Measurements from ENCODE around the gene APOBEC3C.
"Not testable (repeated sequence)": the region's sequence is repeated elsewhere in the genome, so short reads cannot be mapped to it uniquely, and the experiment has no call there.

The APOBEC3C gene

DNA sequence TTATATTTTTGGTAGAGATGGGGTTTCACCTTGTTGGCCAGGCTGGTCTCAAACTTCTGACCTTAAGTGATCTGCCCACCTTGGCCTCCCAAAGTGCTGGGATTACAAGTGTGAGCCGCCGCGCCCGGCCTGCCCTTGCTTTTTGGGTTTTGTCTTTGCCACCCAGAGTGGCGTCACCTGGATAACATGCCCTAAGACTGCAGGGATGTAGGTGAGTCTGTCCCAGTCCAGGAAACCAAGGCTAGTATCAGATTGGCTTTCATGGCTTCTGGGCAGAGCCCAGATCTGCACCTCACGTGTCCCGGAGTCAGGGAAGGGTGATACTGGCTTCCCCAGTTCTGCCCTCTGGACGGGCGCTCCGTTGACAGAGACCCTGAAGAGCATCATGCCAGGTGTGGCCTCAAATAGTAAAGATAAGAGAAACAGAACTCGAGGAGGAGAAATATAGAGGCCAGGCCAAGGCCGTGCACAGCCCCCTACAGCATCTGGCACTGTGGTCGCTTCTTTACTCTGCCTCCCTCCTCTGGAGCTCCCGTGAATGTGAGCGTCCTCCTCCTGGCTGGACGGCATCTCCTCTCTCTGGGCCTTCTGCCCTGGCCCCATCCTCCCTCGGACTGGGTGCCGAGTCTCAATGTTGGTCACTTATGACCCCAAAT lies 39.8 kb upstream of the APOBEC3C start:
- Histone ChIP-seq H3K4me3 (no peak overlapping the region), H3K27me3 (ENCODE audit: low read depth) (peaks cover 18% of the 10 kb centered on the region), H3K36me3 (replicated peaks) (no peaks in the 10 kb centered on the region), H3K9me3 (no peaks in the 10 kb centered on the region), H3K4me1 (no peaks in the 10 kb centered on the region)
- in situ Hi-C loops (cut with MboI; ENCODE audit: low sequenced_read_pairs): no loop called here
- DNase-seq (ENCODE audit: low spot score in 2 of 2): no peak

GRCh38 chr22:38974826-38975175 lies 39.3 kb upstream of the APOBEC3C start:
- no peak overlapping the region for H3K4me3 ChIP-seq
- no peak for DNase-seq (ENCODE audit: low spot score in 2 of 2)
- H3K4me1 ChIP-seq: no peaks in the 10 kb centered on the region
- no peaks in the 10 kb centered on the region for H3K36me3 ChIP-seq (replicated peaks)
- in situ Hi-C loops (cut with MboI; ENCODE audit: low sequenced_read_pairs): no loop called here
- peaks cover 18% of the 10 kb centered on the region for H3K27me3 ChIP-seq (ENCODE audit: low read depth)
- H3K9me3 ChIP-seq: no peaks in the 10 kb centered on the region

GRCh38 chr22:38977289-38977688 lies 36.8 kb upstream of the APOBEC3C start:
- DNase-seq (ENCODE audit: low spot score in 2 of 2); H3K27me3 ChIP-seq (ENCODE audit: low read depth); H3K9me3 ChIP-seq; in situ Hi-C loops (cut with MboI; ENCODE audit: low sequenced_read_pairs); H3K4me3 ChIP-seq; H3K36me3 ChIP-seq (replicated peaks); H3K4me1 ChIP-seq: not testable (repeated sequence)

DNA sequence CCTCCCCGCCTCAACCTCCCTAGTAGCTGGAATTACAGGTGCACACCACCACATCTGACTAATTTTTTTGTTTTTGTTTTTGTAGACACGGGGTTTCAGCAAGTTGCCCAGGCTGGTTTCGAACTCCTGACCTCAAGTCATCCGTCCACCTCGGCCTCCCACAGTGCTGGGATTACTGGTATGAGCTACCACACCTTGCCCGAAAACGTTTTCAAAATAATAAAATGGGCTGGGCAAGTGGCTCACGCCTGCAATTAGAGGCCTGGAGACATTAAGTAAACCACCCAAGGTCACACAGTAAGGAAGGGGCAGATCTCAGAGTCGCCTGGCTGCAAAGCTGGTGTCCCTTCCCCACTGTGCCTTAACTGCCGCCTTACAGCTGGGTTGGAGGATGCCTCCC lies 33.5 kb upstream of the APOBEC3C start:
- in situ Hi-C loops (cut with MboI; ENCODE audit: low sequenced_read_pairs); DNase-seq (ENCODE audit: low spot score in 2 of 2); H3K36me3 ChIP-seq (replicated peaks); H3K9me3 ChIP-seq; H3K4me3 ChIP-seq; H3K4me1 ChIP-seq; H3K27me3 ChIP-seq (ENCODE audit: low read depth): not testable (repeated sequence)

DNA sequence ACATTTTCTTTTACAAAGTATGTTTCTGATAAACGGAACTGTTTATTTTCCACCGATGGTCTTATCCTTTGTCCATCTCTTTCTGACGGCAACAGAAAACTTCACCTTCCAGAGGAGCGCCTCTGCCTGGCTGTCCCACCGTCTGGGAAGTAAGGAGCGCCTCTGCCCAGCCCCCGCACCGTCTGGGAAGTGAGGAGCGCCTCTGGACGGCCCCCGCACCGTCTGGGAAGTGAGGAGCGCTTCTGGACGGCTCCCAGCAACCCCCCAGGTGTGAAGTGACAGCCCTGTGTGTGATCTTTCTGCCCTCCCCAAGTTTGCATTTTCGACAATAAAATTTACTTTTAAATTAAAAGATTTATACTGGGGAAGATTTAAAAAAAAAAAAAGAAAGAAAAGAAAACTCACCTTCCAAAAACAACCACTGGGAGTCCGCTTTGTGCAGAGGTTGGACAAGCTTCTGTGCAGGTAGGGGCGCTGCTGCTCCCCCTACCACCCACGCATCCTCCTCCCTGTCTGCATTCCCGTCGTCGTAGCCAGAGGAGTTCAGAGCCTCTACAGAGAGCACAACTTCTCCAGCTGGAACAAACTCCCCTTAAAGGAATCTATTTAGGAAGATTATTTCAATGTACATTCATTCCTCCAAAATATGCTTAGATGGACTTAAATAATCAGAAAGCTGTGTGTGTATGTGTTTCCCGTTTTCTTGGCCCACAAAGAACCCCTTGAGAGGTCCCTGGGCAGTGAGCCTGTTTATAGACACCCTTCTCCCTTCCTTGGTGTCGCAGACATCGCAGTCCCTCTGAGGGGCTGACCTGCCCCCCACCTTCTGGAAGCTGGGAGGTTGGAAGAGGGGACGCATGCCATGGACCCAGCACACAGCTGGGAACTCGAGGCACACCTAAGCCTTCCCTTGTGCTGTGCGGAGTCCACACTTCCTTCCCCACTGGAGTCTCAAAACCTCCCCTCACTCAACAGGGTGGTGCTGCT lies 32.8 kb upstream of the APOBEC3C start:
- DNase-seq (ENCODE audit: low spot score in 2 of 2): no peak
- in situ Hi-C loops (cut with MboI; ENCODE audit: low sequenced_read_pairs): no loop called here
- Histone ChIP-seq H3K4me3 (no peak overlapping the region), H3K4me1 (no peaks in the 10 kb centered on the region), H3K9me3 (no peaks in the 10 kb centered on the region), H3K36me3 (replicated peaks) (no peaks in the 10 kb centered on the region), H3K27me3 (ENCODE audit: low read depth) (no peaks in the 10 kb centered on the region)

GRCh38 chr22:38981992-38982927 lies 31.8 kb upstream of the APOBEC3C start, which contains the start of gene APOBEC3B:
Gene APOBEC3B, plus strand, starts transcription at chr22:38982347. Its CDS starts 107 bp downstream, at chr22:38982454.
- peak; percentile 6 to 64 for DNase-seq (ENCODE audit: low spot score in 2 of 2)
- H3K36me3 ChIP-seq (replicated peaks): no peaks in the 10 kb centered on the region
- in situ Hi-C loops (cut with MboI; ENCODE audit: low sequenced_read_pairs): no loop called here
- no peak within 1 kb of the TSS for H3K4me3 ChIP-seq
- H3K4me1 ChIP-seq: no peaks in the 10 kb centered on the region
- no peaks in the 10 kb centered on the region for H3K27me3 ChIP-seq (ENCODE audit: low read depth)
- H3K9me3 ChIP-seq: no peaks in the 10 kb centered on the region

- Histone ChIP-seq H3K4me3 (no peak overlapping the region), H3K4me1 (no peaks in the 10 kb centered on the region), H3K36me3 (replicated peaks) (no peaks in the 10 kb centered on the region), H3K9me3 (no peaks in the 10 kb centered on the region), H3K27me3 (ENCODE audit: low read depth) (no peaks in the 10 kb centered on the region)
- in situ Hi-C loops (cut with MboI; ENCODE audit: low sequenced_read_pairs): no loop called here
- DNase-seq (ENCODE audit: low spot score in 2 of 2): no peak
Measured at GRCh38 chr22:38984224-38984623, 29.8 kb upstream of the APOBEC3C start.

DNA sequence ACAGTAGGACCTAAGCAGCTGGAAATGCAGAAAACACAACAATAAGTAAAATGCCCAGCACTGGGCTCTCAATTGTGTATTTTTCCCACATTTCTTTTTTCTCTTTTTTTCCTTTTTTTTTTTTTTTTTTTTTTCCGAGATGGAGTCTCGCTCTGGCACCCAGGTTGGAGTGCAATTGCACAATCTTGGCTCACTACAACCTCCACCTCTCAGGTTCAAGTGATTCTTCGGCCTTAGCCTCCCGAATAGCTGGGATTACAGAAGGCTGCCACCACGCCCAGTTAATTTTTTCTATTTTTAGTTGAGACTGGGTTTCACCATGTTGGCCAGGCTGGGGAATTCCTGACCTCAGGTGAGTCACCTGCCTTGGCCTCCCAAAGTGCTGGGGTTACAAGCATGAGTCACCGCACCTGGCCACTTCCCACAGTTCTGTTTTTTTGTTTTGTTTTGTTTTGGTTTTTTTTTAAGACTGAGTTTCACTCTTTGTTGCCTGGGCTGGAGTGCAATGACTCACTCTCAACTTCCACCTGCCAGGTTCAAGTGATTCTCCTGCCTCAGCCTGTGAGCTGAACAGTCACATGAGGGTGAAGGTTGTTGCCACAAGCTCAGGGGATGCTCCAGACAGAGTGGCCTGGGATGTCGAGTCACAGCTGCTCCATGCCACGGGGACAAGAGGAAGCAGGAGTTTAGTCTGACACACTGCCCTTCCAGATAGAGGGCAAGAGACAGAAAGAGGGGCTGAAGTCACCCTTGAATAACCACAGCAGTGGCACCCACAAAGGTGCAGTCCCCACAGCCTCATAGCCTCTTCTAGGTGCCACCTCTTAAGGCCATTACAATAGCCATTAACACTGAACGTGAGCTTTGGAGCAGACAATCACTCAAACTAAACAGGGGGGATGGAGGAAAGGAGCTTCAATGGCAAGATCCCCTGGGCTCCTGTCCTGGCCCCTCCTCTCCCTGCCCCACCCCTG lies 29.0 kb upstream of the APOBEC3C start:
- H3K36me3 ChIP-seq (replicated peaks); H3K4me1 ChIP-seq; H3K9me3 ChIP-seq; H3K27me3 ChIP-seq (ENCODE audit: low read depth); DNase-seq (ENCODE audit: low spot score in 2 of 2); in situ Hi-C loops (cut with MboI; ENCODE audit: low sequenced_read_pairs); H3K4me3 ChIP-seq: not testable (repeated sequence)

GRCh38 chr22:38986629-38987028 lies 27.4 kb upstream of the APOBEC3C start:
- H3K4me1 ChIP-seq: no peaks in the 10 kb centered on the region
- no peaks in the 10 kb centered on the region for H3K36me3 ChIP-seq (replicated peaks)
- no peak overlapping the region for H3K4me3 ChIP-seq
- H3K9me3 ChIP-seq: no peaks in the 10 kb centered on the region
- DNase-seq (ENCODE audit: low spot score in 2 of 2): no peak
- in situ Hi-C loops (cut with MboI; ENCODE audit: low sequenced_read_pairs): no loop called here
- no peaks in the 10 kb centered on the region for H3K27me3 ChIP-seq (ENCODE audit: low read depth)

GRCh38 chr22:38987171-38987895 lies 26.7 kb upstream of the APOBEC3C start:
- no peaks in the 10 kb centered on the region for H3K4me1 ChIP-seq
- H3K27me3 ChIP-seq (ENCODE audit: low read depth): no peaks in the 10 kb centered on the region
- no peak for DNase-seq (ENCODE audit: low spot score in 2 of 2)
- no peaks in the 10 kb centered on the region for H3K9me3 ChIP-seq
- no peak overlapping the region for H3K4me3 ChIP-seq
- in situ Hi-C loops (cut with MboI; ENCODE audit: low sequenced_read_pairs): no loop called here
- no peaks in the 10 kb centered on the region for H3K36me3 ChIP-seq (replicated peaks)

- no peak for DNase-seq (ENCODE audit: low spot score in 2 of 2)
- no peaks in the 10 kb centered on the region for H3K9me3 ChIP-seq
- H3K4me1 ChIP-seq: no peaks in the 10 kb centered on the region
- H3K4me3 ChIP-seq: no peak overlapping the region
- no peaks in the 10 kb centered on the region for H3K36me3 ChIP-seq (replicated peaks)
- in situ Hi-C loops (cut with MboI; ENCODE audit: low sequenced_read_pairs): no loop called here
- H3K27me3 ChIP-seq (ENCODE audit: low read depth): no peaks in the 10 kb centered on the region
Measured at GRCh38 chr22:38989466-38989865, 24.6 kb upstream of the APOBEC3C start.

DNA sequence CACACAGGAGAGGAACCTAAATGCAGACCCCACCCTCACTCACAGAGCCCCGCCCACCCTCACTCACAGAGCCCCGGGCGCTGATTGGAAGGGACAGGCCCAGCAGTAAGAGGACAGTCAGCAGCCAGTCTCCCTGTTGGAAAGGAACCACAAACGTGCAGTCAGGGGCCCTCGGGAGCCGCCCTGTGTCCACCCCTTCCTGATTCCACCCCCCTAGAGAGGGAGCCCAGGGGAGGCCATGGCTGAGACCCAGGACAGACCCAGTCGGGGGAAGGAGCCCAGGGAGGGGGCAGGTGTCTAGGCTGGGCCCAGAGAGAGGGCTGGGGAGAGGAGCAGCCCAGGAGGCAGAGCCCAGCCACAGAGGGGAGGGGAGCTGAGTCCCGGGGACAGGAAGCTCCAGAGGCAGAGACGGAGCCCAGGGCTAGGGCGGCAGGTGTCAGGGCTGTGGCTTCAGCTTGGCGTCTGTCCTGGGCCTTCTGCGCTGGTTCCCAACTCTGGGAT lies 21.1 kb upstream of the APOBEC3C start:
- H3K9me3 ChIP-seq; H3K4me3 ChIP-seq; H3K4me1 ChIP-seq; H3K36me3 ChIP-seq (replicated peaks); in situ Hi-C loops (cut with MboI; ENCODE audit: low sequenced_read_pairs): not testable (repeated sequence)
- peak in 1 of 2 experiments; percentile 57 for DNase-seq (ENCODE audit: low spot score in 2 of 2)
- H3K27me3 ChIP-seq (ENCODE audit: low read depth): peaks cover 12% of the 10 kb centered on the region

Measured in HAP-1 (cell line).